Measurements from ENCODE around the gene ZNRF1. TPM values are rescaled to one million over a fixed set of nuclear protein-coding genes. Genes with fewer than 3 reads are reported as not detected.

ZNRF1 gene
- total RNA-seq, 1 experiment from 2014 or later, result 55.1 TPM

DNA sequence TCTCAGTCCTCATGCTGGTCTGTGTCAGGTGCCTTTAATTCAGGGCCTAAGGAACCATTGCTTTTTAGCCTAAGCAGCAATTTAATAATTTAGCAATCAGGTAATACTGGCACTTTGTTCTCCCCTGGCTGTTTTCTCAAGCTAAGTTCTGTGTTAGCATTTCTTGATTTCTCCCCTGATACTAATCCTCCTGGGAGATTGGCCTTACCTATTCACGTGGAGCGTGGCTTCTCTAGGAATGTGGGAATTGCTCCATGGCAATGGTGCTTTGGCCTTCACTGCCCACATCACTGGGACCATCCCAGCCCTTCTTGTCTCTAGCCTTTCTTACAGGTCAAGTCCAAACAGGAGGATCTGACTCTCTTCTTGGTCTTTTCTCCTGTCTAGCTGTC, 55.7 kb downstream of the ZNRF1 start:
- no TSS peak for BruUV-seq (replicated peaks)
- H3K27me3 ChIP-seq (replicated peaks; ENCODE audit: insufficient read depth, low read depth, low read length, poor library complexity), result no peaks in the 10 kb centered on the region
- peaks cover 12% of the 10 kb centered on the region for H3K4me1 ChIP-seq (ENCODE audit: insufficient read depth, low read length, poor library complexity, severe bottlenecking)
- intact Hi-C loops (cut with micrococcal nuclease; ENCODE audit: unreplicated experiment), result no loop called here
- H3K9me3 ChIP-seq (ENCODE audit: low read depth, low read length, poor library complexity, severe bottlenecking), result no peaks in the 10 kb centered on the region
- no peak for DNase-seq (ENCODE audit: low spot score)
- no peak overlapping the region for H3K4me3 ChIP-seq (ENCODE audit: low read depth, low read length, poor library complexity, severe bottlenecking)
- H3K27ac ChIP-seq (ENCODE audit: low read depth, low read length, poor library complexity, severe bottlenecking), result no peak overlapping the region
- CTCF ChIA-PET, result no interaction called here
- no peaks in the 10 kb centered on the region for H3K36me3 ChIP-seq (ENCODE audit: insufficient read depth, low read length, poor library complexity, severe bottlenecking)
- TF ChIP-seq, protein P1, sequence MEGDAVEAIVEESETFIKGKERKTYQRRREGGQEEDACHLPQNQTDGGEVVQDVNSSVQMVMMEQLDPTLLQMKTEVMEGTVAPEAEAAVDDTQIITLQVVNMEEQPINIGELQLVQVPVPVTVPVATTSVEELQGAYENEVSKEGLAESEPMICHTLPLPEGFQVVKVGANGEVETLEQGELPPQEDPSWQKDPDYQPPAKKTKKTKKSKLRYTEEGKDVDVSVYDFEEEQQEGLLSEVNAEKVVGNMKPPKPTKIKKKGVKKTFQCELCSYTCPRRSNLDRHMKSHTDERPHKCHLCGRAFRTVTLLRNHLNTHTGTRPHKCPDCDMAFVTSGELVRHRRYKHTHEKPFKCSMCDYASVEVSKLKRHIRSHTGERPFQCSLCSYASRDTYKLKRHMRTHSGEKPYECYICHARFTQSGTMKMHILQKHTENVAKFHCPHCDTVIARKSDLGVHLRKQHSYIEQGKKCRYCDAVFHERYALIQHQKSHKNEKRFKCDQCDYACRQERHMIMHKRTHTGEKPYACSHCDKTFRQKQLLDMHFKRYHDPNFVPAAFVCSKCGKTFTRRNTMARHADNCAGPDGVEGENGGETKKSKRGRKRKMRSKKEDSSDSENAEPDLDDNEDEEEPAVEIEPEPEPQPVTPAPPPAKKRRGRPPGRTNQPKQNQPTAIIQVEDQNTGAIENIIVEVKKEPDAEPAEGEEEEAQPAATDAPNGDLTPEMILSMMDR (conservative IDR thresholded peaks at IDR 0.05; ENCODE audit: low read depth, low read length), result no peak
- POLR2A ChIA-PET (ENCODE audit: low non-redundant PET), result no interaction called here

DNA sequence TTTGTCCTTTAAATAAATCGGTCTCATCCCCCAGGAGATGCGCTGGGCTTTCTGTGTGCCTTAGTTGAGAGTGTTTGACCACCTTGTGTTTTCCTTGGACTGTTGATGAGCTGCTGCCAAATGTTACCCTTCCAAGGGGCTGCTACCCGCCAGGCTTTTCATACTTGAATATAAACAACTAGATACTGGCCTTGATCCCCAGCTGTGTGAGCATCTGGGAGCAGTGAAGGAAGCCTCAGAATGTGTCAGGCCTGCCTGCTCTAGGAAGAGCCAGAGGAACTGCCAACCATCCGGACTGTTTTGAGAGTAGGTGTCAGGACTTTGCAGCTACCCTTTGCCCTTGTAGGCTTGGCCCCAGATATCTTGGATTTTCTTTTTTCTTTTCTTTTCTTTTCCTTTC, 60.0 kb downstream of the ZNRF1 start:
- no peaks in the 10 kb centered on the region for H3K9me3 ChIP-seq (ENCODE audit: low read depth, low read length, poor library complexity, severe bottlenecking)
- intact Hi-C loops (cut with micrococcal nuclease; ENCODE audit: unreplicated experiment), result no loop called here
- peaks cover 17% of the 10 kb centered on the region for H3K4me1 ChIP-seq (ENCODE audit: insufficient read depth, low read length, poor library complexity, severe bottlenecking)
- no peak for TF ChIP-seq EZH2 (IDR thresholded peaks at IDR 0.05; ENCODE audit: borderline replicate concordance, low read depth, low read length, poor library complexity, severe bottlenecking)
- TF ChIP-seq, protein P1 (conservative IDR thresholded peaks at IDR 0.05; ENCODE audit: low read depth, low read length), result no peak
- no TSS peak for BruUV-seq (replicated peaks)
- no peak overlapping the region for H3K27ac ChIP-seq (ENCODE audit: low read depth, low read length, poor library complexity, severe bottlenecking)
- no peak for DNase-seq (ENCODE audit: low spot score)
- no peak overlapping the region for H3K4me3 ChIP-seq (ENCODE audit: low read depth, low read length, poor library complexity, severe bottlenecking)
- H3K36me3 ChIP-seq (ENCODE audit: insufficient read depth, low read length, poor library complexity, severe bottlenecking), result no peaks in the 10 kb centered on the region
- ChIA-PET CTCF (no interaction called here), POLR2A (ENCODE audit: low non-redundant PET) (no interaction called here)
- H3K27me3 ChIP-seq (replicated peaks; ENCODE audit: insufficient read depth, low read depth, low read length, poor library complexity), result no peaks in the 10 kb centered on the region

DNA sequence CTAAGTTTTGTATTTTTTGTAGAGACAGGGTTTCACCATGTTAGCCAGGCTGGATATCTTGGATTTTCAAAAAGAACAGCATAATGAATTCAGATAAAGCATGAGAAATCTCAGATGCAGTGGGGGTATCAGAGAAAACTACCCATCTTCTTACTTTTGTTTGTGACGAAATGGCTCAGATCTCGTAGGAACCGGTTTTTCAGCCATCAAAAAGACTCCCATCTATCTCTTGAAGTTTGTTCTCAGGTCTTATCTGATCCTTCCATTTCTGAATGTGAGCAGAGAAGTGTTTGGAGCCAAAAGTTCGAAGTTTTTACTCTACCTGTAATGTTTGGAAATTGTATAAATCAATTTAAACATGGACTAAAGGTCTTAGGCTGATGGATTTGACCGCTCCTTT, 60.6 kb downstream of the ZNRF1 start:
- TF ChIP-seq, protein P1 (conservative IDR thresholded peaks at IDR 0.05; ENCODE audit: low read depth, low read length), result no peak
- H3K36me3 ChIP-seq (ENCODE audit: insufficient read depth, low read length, poor library complexity, severe bottlenecking), result no peaks in the 10 kb centered on the region
- no peak overlapping the region for H3K4me3 ChIP-seq (ENCODE audit: low read depth, low read length, poor library complexity, severe bottlenecking)
- no peaks in the 10 kb centered on the region for H3K27me3 ChIP-seq (replicated peaks; ENCODE audit: insufficient read depth, low read depth, low read length, poor library complexity)
- no peak for DNase-seq (ENCODE audit: low spot score)
- no TSS peak for BruUV-seq (replicated peaks)
- POLR2A ChIA-PET (ENCODE audit: low non-redundant PET), result no interaction called here
- CTCF ChIA-PET, result no interaction called here
- H3K9me3 ChIP-seq (ENCODE audit: low read depth, low read length, poor library complexity, severe bottlenecking), result no peaks in the 10 kb centered on the region
- peaks cover 11% of the 10 kb centered on the region for H3K4me1 ChIP-seq (ENCODE audit: insufficient read depth, low read length, poor library complexity, severe bottlenecking)
- intact Hi-C loops (cut with micrococcal nuclease; ENCODE audit: unreplicated experiment), result no loop called here
- H3K27ac ChIP-seq (ENCODE audit: low read depth, low read length, poor library complexity, severe bottlenecking), result no peak overlapping the region
